Suppressor macrophage treated with lipopolysaccharide for 4 hours (primary cell): ENCODE data around the gene ZNF292.
A peak's percentile ranks its signal among the peaks of the same experiment; 100 is the strongest.
"Not testable (repeated sequence)": the region's sequence is repeated elsewhere in the genome, so short reads cannot be mapped to it uniquely, and the experiment has no call there.

Source experiments
- DNase-seq: peaks from one replicate; pipeline ENCODE4 v3.0.0-alpha.2; 2020

Gene ZNF292

GRCh38 chr6:87154993-87155841, at the start of gene ZNF292:
TSS of gene ZNF292 (plus strand) at chr6:87155565. CDS start at chr6:87155592, 27 bp downstream.
- DNase-seq, result peak; percentile 99

GRCh38 chr6:87105823-87106222, 49.5 kb upstream of the ZNF292 start:
- no peak for DNase-seq

DNA sequence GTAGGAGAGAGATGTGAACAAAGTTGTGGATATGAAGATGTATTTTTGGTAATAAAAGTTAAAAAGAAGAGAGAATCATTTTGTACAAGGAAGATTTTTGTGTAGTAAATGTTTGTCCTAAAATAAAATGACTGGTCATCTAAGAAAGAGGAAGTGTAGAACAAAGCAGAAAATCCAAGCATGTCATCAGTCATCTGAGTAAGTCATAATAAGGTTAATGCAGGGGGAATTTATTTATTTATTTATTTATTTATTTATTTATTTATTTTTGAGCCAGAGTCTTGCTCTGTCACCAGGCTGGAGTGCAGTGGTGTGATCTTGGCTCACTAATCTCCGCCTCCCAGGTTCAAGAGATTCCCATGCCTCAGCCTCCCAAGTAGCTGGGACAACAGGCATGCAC, 44.7 kb upstream of the ZNF292 start:
- peak; percentile 71 for DNase-seq

DNA sequence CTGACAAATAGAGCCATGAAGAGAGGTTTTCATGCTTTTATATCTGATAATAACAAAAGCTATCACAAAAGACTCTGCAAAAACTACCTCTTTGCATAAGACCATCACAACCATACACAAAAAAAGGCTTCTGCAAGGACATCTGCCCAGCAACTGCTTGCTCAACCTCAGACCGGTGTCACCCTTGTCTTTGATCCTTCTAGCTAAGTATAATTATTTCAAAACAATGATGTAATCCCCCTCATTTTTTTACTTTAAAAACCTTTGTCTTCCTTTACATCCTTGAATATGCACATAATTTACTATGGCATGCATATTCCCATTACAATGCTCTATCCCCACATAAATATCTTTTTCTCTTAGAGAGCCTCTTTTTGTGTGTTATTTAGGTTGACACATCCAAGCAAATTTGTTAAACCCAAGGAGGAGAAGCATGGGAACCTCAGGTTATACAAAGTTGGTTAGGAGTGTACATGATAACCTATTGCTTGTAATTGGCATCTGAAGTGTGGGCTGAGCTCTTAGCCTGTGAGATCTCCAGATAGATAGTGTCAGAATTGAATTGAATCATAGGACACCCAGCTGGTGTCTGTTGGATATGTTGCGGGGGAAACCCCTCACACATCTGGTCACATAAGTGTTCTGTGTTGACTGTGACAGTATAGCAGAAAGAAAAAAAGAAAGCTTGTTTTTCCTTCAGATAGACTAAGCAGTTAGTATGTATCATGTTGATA, 39.8 kb upstream of the ZNF292 start:
- no peak for DNase-seq

DNA sequence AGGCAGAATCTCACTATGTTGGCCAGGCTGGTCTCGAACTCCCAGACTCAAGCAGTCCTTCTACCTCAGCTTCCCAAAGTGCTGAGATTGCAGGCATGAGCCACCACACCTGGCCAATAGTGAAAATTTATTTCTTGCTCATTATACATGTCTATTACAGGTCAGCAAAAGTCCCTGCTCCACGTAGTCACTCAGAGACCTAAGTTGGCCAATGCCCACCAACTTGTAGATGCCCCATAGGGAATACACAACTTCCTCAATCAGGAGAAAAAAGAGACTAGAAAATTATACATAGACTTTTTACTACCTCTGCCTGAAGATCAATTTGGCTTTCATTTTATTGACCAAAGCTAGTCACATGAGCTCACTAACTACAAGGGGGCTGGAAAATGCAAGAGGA, 38.4 kb upstream of the ZNF292 start:
- no peak for DNase-seq

GRCh38 chr6:87118054-87118453, 37.3 kb upstream of the ZNF292 start:
- DNase-seq, result no peak

DNA sequence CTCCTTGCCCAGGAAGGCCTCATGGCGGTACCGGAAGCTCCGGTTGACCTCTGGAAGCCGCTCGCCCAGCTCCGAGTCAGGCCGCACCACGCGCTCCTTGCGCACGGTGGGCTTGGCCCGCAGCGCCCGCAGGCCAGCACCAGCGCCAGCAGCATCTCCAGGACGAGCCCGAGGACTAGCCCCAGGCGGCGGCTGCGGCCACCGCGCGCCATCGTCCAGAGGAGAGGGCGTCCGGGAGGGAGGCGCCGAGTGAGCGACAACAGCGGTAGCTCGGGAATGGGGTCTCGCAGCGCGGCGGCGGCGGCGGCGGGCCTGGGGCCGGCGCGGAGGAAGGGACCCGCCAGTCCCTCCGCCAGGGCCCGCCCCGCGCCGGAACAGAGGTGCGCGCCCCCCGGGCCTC, 32.9 kb upstream of the ZNF292 start:
- no peak for DNase-seq

DNA sequence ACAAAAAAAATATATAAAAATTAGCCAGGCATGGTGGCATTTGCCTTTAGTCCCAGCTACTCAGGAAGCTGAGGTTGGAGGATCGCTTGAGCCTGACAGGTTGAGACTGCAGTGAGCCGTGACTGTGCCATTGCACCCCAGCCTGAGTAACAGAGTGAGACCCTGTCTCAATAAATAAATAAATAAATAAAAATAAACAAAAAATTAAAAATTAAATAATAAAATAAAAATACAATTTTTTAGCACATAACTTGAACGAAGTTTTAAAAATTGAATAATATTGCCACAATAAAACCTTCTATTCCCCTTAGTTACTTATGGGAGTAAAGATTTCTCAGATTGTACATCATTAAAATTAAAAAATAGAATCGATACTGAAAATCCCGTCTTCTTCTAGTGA, 31.3 kb upstream of the ZNF292 start:
- no peak for DNase-seq

DNA sequence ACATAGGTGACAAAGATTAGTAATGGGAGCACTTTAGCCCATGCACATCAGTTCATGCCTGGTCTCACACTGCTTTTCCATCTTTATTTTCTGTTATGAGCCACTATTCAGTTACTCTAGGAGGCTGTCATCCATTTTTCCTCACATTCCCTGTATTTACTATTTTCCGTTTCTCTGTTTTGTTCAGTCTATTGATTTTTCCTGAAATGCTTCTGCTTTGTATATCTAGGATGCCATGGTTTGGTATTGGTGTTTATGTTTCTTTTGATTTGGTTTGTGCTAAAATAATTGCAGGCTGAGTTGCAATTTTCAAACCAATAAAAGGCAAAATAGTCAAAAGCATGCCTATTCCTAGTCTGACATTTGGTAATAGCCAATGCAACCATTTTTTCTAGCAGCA, 28.9 kb upstream of the ZNF292 start:
- DNase-seq, result no peak

- no peak for DNase-seq
These were observed 27.6 kb upstream of the ZNF292 start for GRCh38 chr6:87127737-87128136.

- no peak for DNase-seq
These were observed 18.4 kb upstream of the ZNF292 start for GRCh38 chr6:87136963-87137362.

- DNase-seq, result peak; percentile 72
These were observed 16.1 kb upstream of the ZNF292 start for GRCh38 chr6:87139236-87139635.

- DNase-seq, result not testable (repeated sequence)
These were observed 15.4 kb upstream of the ZNF292 start for GRCh38 chr6:87139927-87140326.

DNA sequence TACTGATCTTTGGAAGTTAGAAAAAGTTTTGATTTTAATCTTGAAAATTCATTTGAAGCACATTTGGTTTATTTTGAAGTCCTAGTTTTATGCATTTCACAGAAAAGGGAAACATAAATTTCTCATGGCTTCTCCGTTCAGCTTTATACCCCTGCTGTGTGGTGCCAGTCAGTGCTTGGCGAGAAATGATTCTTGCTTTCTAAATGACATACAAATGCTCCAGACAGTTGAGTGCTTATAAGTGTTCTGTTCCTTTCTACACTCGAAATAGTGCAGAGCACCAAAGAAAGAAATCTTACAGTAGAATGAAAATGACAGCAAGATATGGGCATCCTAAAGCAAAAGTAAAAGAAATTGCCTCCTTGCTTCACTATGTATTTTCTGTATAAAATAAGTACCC, 9.0 kb upstream of the ZNF292 start:
- DNase-seq, result no peak

DNA sequence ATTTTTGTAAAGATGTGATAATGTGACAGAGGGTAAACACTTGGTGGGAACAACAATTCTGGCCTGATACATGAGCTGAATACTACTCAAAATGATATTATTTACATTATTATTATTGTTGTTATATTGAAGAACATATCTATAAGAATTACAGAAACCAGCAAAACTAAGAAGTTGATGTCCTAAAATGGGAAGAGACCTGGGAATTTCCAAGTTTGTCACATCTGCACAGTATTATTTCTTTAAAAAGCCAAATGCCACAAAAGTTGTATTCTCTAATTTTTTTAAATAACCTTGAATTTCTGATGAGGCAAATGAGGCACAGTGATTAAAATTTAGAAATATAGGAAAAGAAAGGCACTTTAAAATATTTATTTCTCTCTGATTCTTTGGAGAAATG, 5.0 kb upstream of the ZNF292 start:
- DNase-seq, result peak; percentile 14

GRCh38 chr6:87151471-87151780, 3.9 kb upstream of the ZNF292 start:
- no peak for DNase-seq

DNA sequence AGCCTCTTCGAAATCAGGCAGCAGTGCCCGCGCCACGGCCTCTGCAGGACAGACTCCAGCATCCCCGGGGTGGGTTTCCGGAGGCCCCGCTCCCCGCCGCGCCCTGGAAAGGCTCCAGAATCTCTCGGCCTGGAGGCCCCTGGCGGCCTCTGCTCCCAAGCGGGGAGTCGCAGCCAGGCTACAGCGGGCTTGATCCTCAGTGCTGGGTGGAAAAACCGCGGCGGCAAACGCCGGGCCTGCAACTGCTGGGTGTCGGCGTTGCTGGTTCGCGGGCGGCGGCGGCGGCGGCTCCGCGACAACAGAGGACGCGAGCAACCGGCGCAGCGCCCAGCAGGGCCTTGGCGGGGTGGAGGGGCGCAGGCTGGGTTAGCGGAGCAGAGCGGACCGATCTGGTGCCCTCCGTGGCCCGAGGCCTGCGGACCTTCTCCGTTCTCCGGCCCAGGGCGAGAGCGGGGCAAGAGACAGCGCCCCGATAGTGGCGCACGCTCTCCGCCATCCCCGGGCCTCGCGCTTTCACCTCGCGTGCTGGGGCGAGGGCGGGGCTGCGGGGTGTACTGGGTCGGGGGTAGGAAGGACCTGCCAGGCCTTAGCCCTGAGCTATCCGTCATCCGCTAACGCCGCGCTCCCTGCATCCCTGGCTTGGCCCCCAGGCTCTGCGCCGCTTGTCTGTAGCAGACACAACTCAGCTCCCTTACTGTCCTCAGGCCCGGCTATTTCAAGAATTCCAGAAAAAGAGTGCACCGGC, 3.4 kb upstream of the ZNF292 start:
- peak; percentile 50 for DNase-seq

GRCh38 chr6:87152526-87152955, 2.8 kb upstream of the ZNF292 start:
- DNase-seq, result no peak

DNA sequence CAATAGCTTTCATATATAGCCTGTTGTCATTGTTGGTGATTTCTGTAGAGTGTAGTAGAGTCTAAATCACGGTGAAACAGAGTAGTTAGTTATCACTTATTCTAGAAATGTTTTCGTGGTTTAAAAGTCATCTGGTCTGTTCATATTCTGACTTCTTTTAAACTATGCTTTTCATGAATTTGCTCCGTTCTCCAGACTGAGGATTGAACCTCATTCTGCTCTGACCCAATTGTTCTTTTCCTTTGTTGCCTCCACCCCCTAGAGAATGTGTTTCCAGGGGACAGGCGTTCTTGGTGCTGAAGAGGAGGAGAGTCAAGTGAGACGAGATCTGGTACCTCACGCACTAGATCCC, 748 bp upstream of the ZNF292 start:
- no peak for DNase-seq

DNA sequence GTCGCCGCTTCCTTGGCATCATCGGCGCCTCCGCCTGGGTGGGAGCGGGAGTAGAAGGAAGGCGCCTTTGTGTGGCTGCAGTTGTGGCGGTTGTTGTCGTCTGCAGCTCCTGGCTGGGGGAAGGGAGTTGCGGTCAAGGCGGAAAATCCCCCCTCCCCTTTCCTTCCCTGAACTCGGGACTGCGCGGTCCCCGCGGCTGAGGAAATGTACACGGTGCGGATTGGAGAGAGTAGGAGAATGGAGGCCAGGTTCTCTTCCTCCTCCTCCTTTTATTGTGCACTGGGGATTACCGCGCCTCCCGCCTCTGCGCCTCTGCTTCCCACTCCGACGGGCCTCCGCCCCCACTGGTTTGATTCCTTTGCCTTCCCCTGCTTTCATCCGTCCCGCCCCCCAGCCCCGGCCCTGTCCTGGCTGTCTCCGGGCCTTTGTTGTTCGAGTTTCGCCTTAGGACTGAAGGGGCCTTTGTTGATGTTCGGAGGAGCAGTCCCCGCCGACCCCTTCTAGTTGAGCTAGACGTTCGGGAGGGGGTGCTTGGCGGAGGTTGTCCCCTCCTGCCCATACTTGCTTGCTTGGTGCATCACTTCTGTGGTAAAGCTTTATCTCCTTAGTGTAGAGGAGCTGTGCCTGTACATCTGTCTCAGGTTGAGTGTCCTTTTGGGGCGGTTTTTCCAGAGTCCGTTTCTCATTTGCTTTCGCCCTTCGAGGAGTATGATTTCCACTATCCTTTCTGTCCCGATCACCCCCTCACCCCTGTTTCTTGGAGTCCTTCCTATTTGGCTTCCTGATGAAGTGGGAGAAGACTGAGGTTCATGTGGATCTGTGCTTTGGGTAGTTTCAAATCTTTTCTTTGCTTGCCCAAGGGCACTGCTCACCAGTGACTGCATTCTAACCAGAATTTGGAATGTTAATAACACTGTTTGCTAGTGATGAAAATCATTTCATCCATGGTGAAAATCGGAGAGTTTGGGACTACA, 764 bp downstream of the ZNF292 start:
- peak; percentile 65 for DNase-seq

DNA sequence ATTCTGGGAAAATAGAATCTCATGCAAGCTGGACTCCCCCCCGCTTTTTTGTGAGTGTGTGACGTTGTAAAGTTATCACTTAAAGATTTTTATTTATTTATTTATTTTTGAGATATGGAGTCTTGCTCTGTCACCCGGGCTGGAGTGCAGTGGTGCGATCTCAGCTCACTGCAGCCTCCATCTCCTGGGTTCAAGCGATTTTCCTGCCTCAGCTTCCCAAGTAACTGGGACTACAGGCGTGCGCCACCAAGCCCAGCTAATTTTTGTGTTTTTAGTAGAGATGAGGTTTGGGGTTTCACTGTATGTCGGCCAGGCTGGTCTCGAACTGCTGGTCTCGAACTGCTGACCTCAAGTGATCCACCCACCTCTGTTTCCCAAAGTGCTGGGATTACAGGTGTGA, 2.2 kb downstream of the ZNF292 start:
- not testable (repeated sequence) for DNase-seq

DNA sequence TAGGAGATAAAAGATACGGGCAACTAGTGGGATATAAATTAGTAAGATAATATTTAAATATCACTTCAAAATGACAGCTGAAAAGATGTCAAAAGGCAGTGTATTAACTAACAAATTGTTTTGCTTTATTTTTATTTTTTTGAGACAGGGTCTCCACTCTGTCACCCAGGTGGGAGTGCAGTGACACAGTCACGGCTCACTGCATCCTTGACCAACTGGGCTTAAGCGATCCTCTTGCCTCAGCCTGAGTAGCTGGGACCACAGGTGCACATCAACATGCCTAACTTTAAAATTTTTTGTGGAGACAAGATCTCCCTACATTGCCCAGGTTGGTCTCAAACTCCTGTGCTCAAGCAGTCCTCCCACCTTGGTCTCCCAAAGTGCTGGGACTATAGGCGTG, 5.9 kb downstream of the ZNF292 start:
- DNase-seq, result no peak

GRCh38 chr6:87164004-87164403, 8.6 kb downstream of the ZNF292 start:
- DNase-seq, result no peak
